K562 (cell line): Measurements from ENCODE around the gene LRRFIP2.

ENCODE experiments used
- ASH1L ChIP-seq: fragments of 450-650 bp; IDR thresholded peaks from 2 replicates; pipeline ENCODE4 v1.6.1; 2018; ENCODE audit warnings: borderline replicate concordance, mild to moderate bottlenecking, low read depth; ENCODE audit not compliant: partially characterized antibody
- CHD2 ChIP-seq: IDR thresholded peaks from 2 replicates; pipeline ENCODE4 v1.6.1; 2011; ENCODE audit warnings: low read depth, low read length
- CTCF ChIP-seq, 3 experiments: IDR thresholded peaks in 2 of 3; conservative IDR thresholded peaks in 1 of 3; 2 replicates each; pipeline ENCODE4 v1.5.1; 2011 to 2012; ENCODE audit warnings: low read length in 3 of 3, mild to moderate bottlenecking in 3 of 3, control low read depth in 2 of 3, improper control_type of control experiment in 1 of 3, inconsistent platforms in 1 of 3, low read depth in 1 of 3, mixed read lengths in 1 of 3, moderate library complexity in 1 of 3; ENCODE audit not compliant: insufficient read depth in 2 of 3
- EP300 ChIP-seq: IDR thresholded peaks from 2 replicates; pipeline ENCODE4 v1.6.1; 2012; ENCODE audit warnings: low read length, improper control_type of control experiment
- GABPA ChIP-seq: fragments of 200-800 bp; sonication (Bioruptor generic); conservative IDR thresholded peaks from 2 replicates; pipeline ENCODE4 v1.6.1; 2016; ENCODE audit warnings: low read depth, missing genetic modification characterization, missing compliant biosample characterization
- HNRNPH1 ChIP-seq: fragments of 200-400 bp; formaldehyde crosslinking; optimal IDR thresholded peaks from 2 replicates; pipeline ENCODE3; 2017; ENCODE audit warnings: low read depth, mild to moderate bottlenecking, low read length, moderate library complexity
- NEUROD1 ChIP-seq: fragments of 150-350 bp; IDR thresholded peaks from 2 replicates; pipeline ENCODE4 v1.6.1; 2014; ENCODE audit warnings: borderline replicate concordance, low read length, low read depth; ENCODE audit not compliant: partially characterized antibody
- RAD21 ChIP-seq, 2 experiments: fragments of 250-450 bp in 1 of 2; fragments of 450-650 bp in 1 of 2; sonication (Bioruptor Pico) in 1 of 2; formaldehyde crosslinking in 1 of 2; IDR thresholded peaks in 1 of 2; conservative IDR thresholded peaks in 1 of 2; 2 replicates each; pipeline versions ENCODE4 v1.4.0 to v1.8.0; 2020 to 2022; ENCODE audit warnings: mild to moderate bottlenecking in 2 of 2, moderate library complexity in 1 of 2
- RFX1 ChIP-seq: fragments of 450-650 bp; IDR thresholded peaks from 2 replicates; pipeline ENCODE4 v1.6.1; 2016; ENCODE audit warnings: mild to moderate bottlenecking, moderate library complexity
- RNF2 ChIP-seq: sonication (generic); IDR thresholded peaks from 2 replicates; pipeline ENCODE4 v1.6.1; 2016
- SRF ChIP-seq, 2 experiments: fragments of 250-450, 450-650 bp in 1 of 2; sonication (Bioruptor Pico) in 1 of 2; sonication (generic) in 1 of 2; formaldehyde crosslinking; IDR thresholded peaks; 2 replicates each; pipeline versions ENCODE4 v1.5.0 to v1.5.1; 2020 to 2022; ENCODE audit warnings: mild to moderate bottlenecking in 1 of 2, missing genetic modification reagents in 1 of 2
- ZBTB2 ChIP-seq: fragments of 450-650 bp; IDR thresholded peaks from 2 replicates; pipeline ENCODE4 v1.6.1; 2016; ENCODE audit warnings: antibody characterized with exemption
- ZNF586 ChIP-seq: fragments of 450-650 bp; formaldehyde crosslinking; conservative IDR thresholded peaks from 2 replicates; pipeline ENCODE4 v1.4.0; 2020; ENCODE audit warnings: mild to moderate bottlenecking, moderate library complexity

- TF ChIP-seq RAD21 (CRISPR knock-in tag; conservative IDR thresholded peaks at IDR 0.05 in 1 of 2, IDR thresholded peaks at IDR 0.05 in 1 of 2) (no peak), NEUROD1 (no peak), CHD2 (no peak), HNRNPH1 (no peak), ZBTB2 (no peak), ASH1L (no peak), ZNF586 (CRISPR knock-in tag) (no peak), RFX1 (no peak), CTCF (IDR thresholded peaks at IDR 0.05 in 2 of 3, conservative IDR thresholded peaks at IDR 0.05 in 1 of 3; ENCODE audit: insufficient read depth in 2 of 3, low read depth in 1 of 3, low read length in 3 of 3) (no peak), SRF (CRISPR knock-in tag; IDR thresholded peaks at IDR 0.05) (no peak), RNF2 (no peak), EP300 (no peak), GABPA (tag) (no peak)
Observed at GRCh38 chr3:37135561-37135960, 38.8 kb downstream of the LRRFIP2 start.
